ENCODE measurements around the gene HES2.

DNA sequence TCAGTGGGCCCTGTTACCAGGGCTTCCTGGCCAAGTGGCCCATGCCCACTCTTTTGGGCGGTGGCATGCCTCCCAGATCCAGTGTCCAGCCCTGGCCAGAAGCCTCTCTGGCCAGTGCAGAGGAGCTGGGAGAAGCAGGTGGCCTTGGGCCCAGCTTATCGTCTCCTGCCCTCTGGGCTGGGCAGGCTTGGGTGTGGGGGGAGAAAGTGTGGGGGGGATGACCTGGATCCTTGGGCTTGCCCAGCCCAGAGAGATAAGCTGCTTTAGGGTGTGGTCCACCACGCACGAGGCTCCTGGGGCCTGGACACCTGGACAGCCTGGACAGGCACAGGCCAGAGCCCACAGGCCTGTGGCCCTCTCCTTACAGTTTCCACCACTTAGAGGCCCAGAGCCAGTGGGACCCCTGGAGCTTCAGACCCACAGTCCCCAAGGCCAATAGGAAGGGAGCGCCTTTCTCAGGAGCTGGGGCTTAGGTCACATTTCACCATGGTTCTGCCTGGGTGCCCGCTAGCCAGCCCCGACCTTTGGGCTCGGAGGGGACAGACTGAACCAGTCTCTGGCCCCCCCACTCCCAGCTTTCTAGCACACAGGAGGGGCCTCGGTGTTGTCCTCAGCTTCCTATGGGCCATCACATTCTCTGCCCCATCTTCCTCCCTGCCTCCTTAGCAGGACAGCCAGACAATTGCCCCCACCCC is 6.7 kb upstream of the HES2 start:
- TF ChIP-seq CTCF (conservative IDR thresholded peaks at IDR 0.05 in 1 of 2, IDR thresholded peaks at IDR 0.05 in 1 of 2; ENCODE audit: extremely low read depth in 1 of 2, insufficient read depth in 1 of 2, low read depth in 1 of 2, low read length in 2 of 2) = no peak
- no peak for TF ChIP-seq EZH2 (IDR thresholded peaks at IDR 0.05; ENCODE audit: borderline replicate concordance, low read length)

Measured in mammary epithelial cell (primary cell).